Inferior parietal cortex (tissue), 1 donor: ENCODE results near the gene ATOH8.

Source experiments
- DNase-seq: peaks from one replicate; pipeline ENCODE4 v3.0.0-alpha.2; 2016; ENCODE audit errors: extremely low spot score

The ATOH8 gene

DNA sequence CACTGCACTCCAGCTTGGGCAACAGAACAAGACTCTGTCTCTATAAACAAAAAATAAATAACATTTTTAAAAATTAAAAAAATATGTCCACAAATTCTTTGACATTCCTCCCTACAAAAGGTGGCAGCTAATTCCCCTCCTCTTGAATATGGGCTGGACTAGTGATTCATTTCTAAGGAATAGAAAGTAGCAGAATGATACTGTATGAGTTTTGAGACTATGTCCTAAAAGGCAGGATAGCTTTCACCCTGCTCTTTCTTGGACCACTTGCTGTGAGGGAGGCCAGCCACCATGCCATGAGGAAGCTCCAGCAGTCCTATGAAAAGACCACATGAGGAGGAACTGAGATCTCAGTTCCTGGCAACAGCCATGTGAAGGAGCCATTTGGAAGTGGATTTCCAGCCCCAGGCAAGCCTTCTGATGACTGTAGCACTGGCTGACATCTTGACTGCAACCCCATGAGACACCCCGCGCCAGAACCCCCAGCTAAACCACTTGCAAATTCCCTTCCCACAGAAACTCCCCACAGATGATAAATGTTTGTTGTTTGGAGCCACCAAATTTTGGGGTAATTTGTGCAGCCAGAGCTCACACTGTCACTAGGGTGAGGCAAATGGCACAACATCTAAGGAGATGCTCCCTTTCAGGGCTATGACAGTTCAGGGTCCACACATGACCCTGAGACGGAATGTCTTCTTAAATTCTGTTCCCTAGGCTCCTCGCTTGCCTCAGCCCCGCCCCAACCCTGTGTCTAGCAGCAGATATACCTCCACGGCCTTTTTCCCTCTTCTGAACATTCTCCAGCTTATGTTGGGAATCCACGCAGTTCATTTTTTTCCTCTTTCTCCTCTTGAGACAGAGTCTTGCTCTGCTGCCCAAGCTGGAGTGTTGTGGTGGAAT lies 17.1 kb upstream of the ATOH8 start:
- DNase-seq: no peak

- DNase-seq: no peak
These were observed 16.3 kb upstream of the ATOH8 start for GRCh38 chr2:85737481-85737880.

DNA sequence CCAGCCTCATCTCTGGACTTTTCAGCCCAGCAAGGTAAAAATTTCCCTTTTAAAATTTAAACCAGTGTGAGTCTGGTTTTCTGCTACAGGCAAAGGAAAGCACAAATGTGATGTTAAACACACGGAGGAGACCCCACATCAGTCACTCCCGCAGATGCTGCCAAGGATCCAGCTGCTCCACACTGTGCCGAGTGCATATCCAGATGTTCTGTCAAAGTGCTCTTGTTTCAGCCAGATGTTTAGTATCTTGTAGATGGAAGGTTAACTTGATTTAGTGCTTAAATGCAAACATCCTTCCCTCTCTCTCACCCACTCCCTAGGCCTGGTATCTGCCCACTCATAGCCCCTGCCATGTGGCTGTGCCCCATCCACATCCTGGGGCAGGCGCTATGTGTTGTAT lies 15.8 kb upstream of the ATOH8 start:
- no peak for DNase-seq

DNA sequence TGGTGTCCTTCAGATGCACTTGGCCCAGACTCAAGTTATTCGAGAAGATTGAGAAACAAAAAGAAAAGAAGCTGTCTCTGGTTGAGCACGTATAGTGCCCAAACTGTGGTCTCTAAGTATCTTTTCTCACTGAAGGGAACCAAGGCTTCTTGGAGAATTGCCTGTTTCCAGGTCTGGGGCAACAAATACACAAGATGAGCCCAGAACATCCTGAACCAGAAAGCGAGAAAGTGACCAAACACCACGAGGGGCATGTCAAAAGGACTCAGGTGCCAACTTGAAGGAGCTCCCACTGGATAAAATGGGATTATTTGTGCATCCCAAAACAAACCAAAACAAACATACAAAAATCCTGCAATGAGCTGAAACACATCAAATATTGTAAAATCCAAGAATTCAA lies 13.6 kb upstream of the ATOH8 start:
- DNase-seq: no peak

DNA sequence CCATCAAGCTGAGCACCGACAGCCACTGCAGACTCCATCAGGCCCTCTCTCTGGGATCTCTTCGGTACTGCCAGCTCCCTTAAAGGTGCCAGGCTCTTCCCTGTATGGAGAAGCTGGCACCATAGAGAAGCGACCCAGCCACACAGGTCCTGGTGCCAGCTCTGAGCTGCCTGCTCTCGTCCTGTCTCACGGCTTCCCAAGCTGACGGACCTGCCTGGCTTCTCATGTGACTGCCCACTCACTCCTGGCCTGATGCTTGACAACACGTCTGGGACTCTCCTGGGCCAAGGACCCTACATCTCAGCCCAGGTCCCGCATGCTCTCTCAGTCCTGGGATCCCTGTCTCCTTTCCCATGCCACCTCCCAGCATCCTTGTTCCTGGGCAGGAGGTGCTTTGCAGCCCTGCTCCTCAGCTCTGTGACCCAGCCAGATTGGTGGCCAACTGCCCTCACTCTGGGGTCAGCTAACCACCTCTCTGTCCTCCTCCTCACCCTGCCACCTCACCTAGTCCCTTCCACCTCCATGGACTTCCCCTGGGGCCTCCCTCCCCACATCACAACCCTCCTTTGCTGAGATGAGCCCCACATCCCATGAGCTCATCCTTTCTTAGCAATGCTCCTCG lies 12.5 kb upstream of the ATOH8 start:
- DNase-seq: no peak

DNA sequence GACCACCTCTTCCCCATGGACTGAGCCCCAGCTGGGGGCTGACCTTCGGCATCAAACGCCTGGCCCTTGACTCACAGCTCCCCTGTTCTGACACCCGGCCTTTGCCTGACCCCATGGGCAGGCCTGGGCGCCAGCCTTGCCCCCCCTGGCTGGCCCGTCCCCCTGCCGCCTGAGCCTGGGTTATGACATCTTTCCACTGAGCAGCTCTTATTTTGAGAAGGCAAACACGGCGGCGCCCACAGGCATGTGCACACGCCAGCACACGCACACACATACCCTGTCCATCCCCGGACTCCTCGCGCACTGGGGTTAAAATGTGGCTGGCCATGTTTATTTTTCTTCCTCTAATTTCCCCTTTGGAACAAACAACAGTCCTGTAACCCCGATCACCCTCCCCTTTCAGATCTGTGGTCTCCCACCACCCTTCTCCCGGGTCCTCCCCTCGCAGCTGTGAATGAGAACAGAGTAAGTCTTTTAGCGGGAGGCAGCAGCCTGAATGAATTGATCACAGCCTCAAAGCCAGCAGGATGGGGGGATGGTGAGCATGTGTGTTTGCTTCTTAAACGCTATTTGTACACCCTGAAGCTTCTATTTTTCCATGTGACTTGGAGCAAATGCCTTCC lies 11.8 kb upstream of the ATOH8 start:
- peak; percentile 76 for DNase-seq

GRCh38 chr2:85743304-85743978 lies 10.3 kb upstream of the ATOH8 start:
- DNase-seq: no peak

- no peak for DNase-seq
These were observed 9.7 kb upstream of the ATOH8 start for GRCh38 chr2:85744055-85744454.

DNA sequence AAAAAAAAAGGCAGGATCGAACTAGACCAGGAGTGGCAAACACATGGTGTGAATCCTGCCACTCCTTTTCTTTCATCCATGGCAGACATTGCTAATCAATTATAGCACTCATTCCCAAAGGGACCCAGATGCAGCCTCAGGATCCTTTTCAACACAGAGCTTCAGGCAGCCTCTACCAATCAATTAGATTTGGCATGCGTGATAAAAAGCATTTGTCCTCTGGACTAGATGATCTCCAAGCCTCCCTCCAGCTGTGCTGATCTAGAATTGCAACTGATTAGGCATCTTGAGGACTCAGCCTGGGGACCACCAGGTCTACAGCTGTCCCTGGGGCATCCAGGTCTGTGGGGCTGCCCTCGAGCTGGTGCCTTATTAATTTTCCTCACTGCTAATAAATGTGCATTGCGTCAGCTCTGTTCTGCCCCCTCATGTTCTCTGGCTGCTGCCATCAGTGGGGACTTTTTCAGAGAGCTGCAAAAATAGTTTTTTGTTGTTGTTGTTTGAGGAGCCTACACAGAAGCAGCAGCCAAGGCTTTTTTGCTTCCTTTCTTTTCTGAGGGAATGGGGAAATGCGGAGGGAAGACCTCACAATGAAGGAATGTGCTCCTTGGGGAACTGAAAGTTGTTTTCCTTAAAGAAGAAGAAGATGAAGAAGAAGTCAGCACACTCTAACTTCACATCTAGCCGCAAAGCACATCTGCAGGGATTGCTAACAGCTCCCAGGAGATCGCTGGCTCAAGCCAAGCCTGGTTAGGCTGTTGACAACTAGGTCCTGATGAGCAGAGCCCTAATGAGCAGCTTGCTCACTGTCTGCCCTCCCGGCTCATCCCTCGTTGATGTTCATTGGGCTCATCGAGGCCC lies 8.8 kb upstream of the ATOH8 start:
- DNase-seq: peak; percentile 56

- DNase-seq: no peak
These were observed 8.2 kb upstream of the ATOH8 start for GRCh38 chr2:85745619-85746018.

DNA sequence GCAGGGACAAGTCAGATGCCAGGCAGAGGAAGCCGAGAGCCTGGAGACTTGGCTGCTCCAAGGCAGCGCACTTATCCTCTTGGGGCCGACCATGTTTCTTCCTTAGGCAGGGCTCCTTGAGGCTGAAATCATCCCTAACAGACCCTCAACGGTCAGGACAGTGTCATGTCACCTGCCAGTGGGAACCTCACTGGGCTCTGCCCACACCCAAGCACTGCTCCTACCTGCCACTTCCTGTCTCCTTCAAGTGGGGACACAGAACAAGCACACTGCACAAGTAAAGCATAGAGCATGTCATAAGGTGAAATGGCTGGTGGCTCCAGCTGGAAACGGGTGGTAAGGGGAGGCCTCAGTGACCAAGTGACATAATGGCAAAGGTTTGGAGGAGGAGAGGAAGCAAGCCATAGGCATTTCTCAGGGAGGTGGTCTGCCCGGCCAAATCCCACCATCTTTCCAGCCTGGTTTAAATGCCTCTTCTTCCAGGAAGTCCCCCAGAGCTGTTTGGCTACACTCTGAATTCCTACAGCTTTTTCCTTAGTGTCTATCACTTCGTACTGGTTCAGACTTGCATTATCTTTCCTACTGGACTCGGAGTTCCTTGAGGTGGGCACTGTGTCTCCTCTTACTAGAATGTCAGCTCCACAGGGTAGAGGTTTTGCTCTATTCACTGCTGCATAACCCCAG lies 7.3 kb upstream of the ATOH8 start:
- DNase-seq: no peak

DNA sequence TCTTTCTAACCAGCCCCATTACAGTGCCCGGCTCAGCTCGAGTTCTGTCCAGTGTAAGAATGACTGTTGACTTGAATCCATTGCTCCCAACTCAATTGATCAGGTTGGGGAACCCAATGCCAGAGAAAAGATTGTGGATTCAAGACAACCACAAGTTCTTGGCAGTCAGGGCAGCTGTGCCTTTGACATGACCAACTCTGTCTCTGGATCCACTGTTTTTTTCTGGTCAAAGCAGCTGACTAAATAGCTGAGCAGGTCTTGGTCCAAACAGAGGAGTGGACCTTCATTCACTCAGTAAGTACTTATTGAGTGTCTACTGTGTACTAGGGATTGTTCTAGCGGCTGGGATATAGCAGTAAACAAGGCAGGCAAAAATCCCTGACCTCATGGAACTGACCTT lies 6.3 kb upstream of the ATOH8 start:
- no peak for DNase-seq

GRCh38 chr2:85748039-85748734 lies 5.6 kb upstream of the ATOH8 start:
- no peak for DNase-seq

- DNase-seq: no peak
These were observed 4.6 kb upstream of the ATOH8 start for GRCh38 chr2:85748985-85749875.

DNA sequence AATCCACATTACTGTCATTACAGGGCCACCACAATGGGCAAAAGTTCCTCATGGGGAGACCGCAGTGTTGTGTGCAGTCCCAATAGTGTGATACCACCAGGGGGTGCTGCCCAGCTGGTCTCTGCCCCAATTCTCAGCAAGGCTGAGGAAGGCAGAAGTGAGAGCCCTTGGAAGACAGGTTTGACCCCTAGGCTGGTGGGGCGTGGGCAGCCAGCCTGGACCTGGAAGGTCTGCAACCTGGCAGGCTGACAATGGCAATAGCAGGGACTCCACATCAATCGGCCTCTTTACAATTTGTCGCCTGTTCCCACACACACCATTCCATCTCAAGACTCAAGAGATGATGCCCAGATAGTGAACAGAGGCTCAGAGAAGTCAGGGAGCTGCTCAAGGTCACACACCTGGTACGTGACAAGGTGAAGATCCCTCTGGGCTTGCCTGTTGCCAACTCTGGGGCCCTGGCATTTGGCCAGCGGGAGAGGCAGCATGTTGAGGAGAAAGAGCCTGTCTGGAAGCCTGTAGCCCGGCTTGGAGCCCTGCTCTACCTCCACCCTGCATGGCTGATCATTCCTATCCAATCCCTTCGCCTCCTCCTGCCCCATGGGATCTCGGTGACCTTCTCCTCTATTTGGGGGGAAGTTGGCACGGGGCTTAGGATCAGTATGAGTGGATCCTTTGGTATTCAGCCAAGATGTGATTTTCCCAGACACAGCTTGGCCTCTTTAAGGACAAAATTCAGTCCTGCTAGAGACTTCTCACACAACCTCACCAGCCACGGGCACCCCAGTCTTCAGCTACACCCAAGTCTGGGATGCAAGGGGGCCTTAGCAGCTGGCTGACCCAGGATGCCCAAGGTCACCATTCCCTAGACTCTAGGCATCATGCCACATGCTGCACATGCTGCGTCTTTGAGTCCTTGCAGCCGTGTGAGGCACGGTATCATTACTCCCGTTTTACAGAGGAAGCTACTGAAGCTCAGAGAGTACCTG lies 2.9 kb upstream of the ATOH8 start:
- DNase-seq: peak; percentile 82

- DNase-seq: no peak
These were observed 2.2 kb upstream of the ATOH8 start for GRCh38 chr2:85751627-85752026.

- DNase-seq: no peak
These were observed 711 bp upstream of the ATOH8 start for GRCh38 chr2:85753035-85753524.
